Mesenteric fat pad (tissue), 1 donor: Measurements from ENCODE around the gene VPS37B. TPM values are rescaled to one million over a fixed set of nuclear protein-coding genes. Genes with fewer than 3 reads are reported as not detected.
A peak's percentile ranks its signal among the peaks of the same experiment; 100 is the strongest.
"Not testable (repeated sequence)": the region's sequence is repeated elsewhere in the genome, so short reads cannot be mapped to it uniquely, and the experiment has no call there.

ENCODE experiments used
- DNase-seq: peaks from one replicate; pipeline ENCODE4 v3.0.0-alpha.2; 2020; ENCODE audit warnings: low spot score
- total RNA-seq: library from RNA; stranded (reverse); fragmentation: NEBNext Ultra II Directional; extraction: Animal tissue kit (Norgen Biotek cat#: 25700); gene quantifications from one replicate; pipeline ENCODE4 v1.2.1, GENCODE V29; 2021
- donor health status: DM: yes; HTN: yes; CAD: no.

Gene VPS37B
- total RNA-seq, 1 donor from 2014 or later = 27.5 TPM

- peak; percentile 49 for DNase-seq
Observed at GRCh38 chr12:122908915-122909314, 13.0 kb upstream of the VPS37B start.

- peak; percentile 24 for DNase-seq
Observed at GRCh38 chr12:122905258-122905657, 9.3 kb upstream of the VPS37B start.

DNA sequence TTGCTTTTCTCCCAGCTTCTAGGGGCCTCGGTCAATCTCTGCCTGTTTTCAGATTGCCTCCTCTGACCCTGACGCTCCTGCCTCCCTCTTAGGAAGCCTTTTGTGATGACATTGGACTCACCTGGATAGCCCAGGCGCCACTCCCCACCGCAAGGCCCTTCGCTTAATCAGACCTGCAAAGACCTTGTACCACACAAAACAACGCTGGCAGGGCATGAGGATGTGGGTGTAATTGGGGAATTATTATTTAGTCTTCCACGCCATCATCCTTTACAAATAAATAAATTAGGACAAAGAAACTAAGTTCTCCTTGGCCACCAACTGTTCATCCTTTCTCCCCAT, 7.7 kb upstream of the VPS37B start:
- DNase-seq = peak; percentile 76

- DNase-seq = no peak
Observed at GRCh38 chr12:122902854-122903692, 7.1 kb upstream of the VPS37B start.

DNA sequence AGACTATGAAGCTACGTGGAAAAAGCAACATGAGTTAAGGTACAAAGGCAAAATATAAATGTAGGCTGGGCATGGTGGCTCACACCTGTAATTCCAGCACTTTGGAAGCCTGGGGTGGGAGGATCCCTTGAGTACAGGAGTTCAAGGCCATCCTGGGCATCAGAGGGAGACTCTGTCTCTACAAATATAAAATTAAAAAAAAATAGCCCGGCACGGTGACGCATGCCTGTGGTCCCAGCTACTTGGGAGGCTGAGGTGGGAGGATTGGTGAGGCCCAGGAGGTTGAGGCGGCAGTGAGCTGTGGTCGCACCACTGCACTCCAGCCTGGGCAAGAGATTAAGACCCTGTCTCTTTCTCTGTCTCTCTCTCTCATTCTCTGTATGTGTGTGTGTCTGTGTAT, 4.0 kb upstream of the VPS37B start:
- no peak for DNase-seq

DNA sequence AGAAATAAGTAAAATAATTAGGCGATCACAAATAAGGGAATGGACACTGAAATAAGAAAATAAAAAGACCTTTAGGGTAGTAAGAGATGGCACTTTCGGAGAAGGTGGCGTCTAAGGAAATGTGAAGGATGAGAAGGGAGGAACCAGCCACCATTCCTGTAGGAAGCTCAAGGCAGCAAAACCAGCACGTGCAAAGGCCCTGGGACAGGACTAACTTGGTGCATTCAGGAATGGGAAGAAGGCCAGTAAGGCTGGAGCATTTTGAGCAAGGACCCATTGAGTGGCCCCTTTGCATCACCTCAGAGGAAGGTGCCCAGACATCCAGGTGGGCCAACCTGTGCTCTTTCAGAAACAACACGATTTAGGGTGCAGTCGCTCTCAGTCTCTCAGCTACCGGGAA, 738 bp upstream of the VPS37B start:
- DNase-seq = no peak

DNA sequence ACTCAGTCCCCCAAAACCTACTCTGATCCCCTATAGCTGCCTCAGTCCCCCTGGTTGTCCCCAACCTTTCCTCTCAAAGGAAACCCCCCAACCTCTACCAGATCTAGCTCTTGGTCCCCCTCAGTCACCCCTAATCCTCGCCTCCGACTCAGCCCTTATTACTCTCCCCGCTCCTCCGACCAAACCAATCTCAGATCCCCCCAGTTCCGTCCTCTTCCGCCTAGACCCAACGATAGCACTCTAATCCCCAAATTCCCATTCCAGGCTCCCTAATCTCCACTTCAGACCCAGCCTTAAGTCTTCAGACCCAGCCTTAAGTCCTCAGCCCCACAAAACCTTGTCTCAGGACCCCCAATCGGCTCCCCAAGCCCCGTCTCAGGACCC, 612 bp downstream of the VPS37B start:
- DNase-seq = no peak

DNA sequence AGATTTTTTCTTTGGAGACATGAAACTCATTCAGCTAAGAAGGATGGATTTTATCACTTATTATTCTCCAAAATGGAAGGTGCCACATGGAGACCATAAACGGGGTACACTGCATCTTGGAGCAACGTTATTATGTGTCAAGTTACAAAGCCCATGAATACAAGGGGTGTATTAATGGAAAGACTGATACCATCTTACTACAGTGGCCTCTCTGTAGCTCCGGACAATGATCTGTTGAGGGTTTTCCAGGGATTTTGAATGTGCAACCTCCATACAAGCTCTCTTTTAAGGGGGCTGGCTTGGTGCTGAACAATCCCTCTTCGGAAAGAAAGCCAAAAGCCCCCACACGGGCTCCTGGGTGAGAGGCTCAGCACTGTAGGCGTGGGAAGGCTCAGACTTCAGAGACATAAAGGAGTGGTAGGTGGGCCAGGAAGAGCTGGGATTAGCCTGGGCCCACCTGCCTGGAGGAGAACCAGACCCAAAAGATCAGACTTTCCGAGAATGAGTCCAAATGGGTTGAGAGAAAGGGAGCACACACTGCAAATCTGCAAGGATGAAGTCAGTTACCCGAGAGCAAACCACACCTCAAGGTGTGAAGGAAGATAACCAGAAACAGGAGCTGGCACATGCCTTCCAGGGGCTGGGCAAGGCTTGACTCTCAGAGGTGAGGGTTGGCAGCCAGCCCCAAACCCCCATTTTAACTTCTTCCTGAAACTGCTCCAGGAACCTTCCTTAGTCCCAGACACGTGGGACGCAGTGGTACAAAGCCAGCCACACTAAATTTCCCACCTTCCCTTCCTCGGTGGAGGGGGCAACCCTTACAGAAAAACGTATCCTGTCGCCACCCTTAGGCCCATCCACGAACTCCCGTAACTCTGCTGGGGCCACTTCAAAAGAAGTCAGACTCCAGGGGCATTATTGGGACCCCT, 1.5 kb downstream of the VPS37B start:
- DNase-seq = no peak

DNA sequence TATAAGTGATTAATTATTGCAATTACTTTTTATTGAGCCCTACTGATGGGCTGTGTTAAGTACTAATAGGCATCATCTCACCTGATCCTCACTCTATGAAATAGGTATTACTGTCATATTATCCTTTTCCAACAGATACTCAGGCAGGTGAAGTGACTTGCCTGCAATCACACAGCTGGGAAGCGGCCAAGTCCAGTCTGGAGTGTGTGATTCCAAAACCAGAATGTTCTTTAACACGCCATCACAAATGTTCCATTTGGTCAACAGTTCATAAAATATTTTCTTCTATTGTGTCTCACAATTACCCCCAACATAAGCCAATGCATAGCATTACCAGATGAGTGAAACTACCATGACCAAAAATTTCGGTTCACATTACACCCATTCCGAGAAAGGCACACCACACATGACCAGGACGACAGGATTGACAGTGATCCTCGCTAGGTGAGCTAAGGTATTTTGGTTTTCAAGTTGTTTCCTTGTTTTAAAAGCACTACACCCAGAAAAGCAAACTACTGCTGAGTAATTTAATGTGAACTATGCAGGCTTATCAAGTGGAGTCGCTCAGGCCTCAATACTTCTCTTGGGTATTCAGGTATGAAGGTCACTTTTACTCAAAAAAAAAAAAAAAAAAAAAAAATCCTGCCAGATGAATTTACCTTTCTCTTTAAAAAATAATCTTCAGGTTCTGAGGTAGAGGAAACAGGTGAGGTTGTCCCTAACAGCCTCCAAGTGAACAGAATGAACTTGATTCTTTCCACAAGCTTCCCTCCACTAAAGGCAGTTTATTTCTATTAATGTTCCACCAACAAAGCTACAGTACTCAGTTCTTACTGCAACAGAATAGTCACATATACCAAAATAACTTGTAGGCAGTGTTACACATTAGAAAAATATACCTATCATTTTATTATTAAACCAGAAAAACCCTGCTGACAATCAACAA, 2.4 kb downstream of the VPS37B start:
- no peak for DNase-seq

DNA sequence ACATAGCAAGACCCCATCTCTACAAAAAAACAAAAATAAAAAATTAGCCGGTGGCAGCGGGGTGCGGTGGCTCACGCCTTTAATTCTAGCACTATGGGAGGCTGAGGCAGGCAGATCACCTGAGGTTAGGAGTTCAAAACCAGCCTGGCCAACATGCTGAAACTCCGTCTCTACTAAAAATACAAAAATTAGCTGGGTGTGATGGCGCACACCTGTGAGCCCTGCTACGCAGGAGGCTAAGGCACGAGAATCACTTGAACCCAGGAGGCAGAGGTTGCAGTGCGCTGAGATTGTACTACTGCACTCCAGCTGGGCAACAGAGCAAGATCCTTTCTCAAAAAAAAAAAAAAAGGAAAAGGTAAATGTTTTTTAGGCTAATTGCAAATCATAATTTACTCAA, 3.2 kb downstream of the VPS37B start:
- DNase-seq = not testable (repeated sequence)

DNA sequence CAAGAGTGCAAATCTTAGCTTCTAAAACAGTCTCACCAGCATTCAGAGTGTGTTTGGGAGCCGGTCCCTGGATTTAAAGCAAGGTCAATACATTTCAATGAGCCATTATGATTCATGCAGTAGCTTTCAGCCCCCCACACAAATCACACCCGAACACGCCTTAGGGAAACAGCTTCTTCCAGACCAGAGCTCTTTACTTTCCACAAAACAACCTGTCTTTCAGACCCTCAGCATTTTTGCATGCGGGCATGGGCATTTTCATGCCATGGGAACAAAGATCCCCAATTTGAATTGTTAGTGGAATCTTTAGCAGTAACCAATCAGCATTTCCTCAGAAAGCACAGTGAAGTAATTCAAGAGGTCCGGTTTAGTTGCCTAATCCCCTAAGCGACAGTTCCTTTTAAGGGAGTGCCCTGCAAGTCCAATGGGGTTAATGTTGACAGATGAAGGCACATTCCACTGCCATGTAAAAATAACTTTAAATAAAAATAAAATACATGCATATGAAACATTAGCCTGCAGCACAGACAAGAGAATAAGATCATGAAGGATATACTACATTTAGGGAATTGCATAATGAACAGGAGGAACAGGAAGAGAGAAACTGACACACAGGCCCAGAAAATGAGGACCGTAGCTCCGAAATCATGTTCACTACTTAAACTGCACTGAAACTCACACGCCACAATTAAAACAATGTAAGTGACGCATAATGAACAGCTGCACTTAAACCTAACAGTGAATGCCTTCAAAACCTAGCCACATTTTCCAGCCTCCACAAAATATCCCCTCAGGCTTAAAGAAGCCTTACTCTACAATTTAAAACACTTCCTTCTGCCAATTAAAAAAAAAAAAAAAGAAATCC, 4.0 kb downstream of the VPS37B start:
- DNase-seq = no peak

GRCh38 chr12:122889761-122890520, 6.0 kb downstream of the VPS37B start:
- no peak for DNase-seq

DNA sequence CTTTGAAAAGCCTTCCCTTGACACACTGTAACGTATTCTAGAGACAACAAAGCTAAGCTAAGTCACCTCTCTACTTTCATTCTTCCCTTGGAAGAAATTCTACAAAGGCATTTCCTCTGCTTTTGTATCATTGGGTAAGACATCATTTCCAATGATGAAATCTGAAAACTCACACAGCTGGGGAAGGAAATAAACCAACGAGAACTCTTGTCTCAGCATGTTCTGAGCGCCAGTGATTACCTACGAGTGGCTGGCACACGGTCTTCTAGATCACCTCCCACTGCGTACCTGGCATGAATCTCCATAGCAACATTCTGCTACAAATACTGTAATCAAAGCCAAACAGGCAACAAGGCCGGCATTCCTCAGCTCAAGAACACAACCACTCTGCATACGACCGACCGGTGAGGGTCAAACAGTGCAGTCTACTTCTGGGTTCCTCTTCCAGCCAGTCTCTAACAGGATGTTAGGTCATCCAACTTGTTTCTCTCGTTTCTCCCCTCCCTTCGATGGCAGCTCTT, 7.6 kb downstream of the VPS37B start:
- no peak for DNase-seq

DNA sequence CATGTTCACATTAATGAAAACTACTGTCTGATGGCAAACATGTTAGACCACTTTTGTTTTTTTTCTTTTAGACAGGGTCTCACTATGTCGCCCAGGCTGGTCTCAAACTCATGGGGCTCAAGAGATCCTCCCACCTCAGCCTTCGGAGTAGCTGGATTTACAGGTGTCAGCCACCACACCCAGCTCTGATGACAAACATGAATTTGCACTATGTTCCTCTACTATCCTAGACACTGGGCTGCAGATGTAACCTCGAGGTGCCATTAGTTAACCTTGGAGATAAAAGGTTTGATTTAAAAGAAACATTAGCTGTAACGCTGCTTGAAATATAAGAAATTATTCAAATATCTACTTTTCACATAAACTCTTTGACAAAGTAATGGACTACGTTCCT, 8.1 kb downstream of the VPS37B start:
- no peak for DNase-seq

- no peak for DNase-seq
Observed at GRCh38 chr12:122886851-122887818, 8.8 kb downstream of the VPS37B start.

GRCh38 chr12:122886161-122886560, 9.8 kb downstream of the VPS37B start:
- DNase-seq = no peak

DNA sequence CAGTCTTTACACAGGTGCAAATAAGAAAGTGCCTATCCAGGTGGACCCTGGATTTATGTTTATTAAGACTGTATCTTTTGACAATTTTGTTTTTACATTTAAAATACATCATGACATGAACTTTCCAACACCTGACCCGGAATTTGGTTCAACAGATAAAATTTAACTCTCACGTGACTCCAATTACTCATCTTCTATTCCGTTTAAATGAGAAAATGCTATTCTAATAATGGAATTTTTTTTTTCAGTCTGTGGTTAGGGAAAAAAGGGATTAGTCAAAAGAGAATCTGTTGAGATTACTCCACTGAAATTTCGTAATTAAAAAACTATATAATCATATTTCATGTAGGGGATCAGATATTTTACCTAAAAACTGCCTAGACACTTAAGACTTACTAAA, 11.1 kb downstream of the VPS37B start:
- no peak for DNase-seq
